Lung microvascular endothelial cell (primary cell): ENCODE results near the gene OR10J5. TPM values are rescaled to one million over a fixed set of nuclear protein-coding genes. Genes with fewer than 3 reads are reported as not detected.

Experiments
- total RNA-seq: library from RNA; depleted of rRNA; stranded (reverse); fragments of >200 nt; gene quantifications from 2 replicates; pipeline ENCODE4 v1.2.1, GENCODE V29; 2014

OR10J5 gene
- total RNA-seq, 1 donor from 2014 or later = not detected

Other genes starting within 250 kb of the OR10J5 start
- gene FCER1A, start 233.7 kb downstream of the OR10J5 start, total RNA-seq = not detected in 2 replicates
- gene OR10J4, start 103.8 kb downstream of the OR10J5 start, total RNA-seq = not detected in 2 replicates
- gene OR10J1, start 96.3 kb downstream of the OR10J5 start, total RNA-seq = not detected in 2 replicates
- gene APCS, start 51.8 kb upstream of the OR10J5 start, total RNA-seq = not detected in 2 replicates
- not detected in 2 replicates for gene CRP, start 178.6 kb upstream of the OR10J5 start, total RNA-seq
- 20.7 and 32.5 TPM in 2 replicates for gene DUSP23, start 245.0 kb upstream of the OR10J5 start, total RNA-seq